OCI-LY1 (cell line): ENCODE measurements around the gene ARHGEF39.
A peak's percentile ranks its signal among the peaks of the same experiment; 100 is the strongest.

Source experiments
- EZH2 ChIP-seq: fragments of 200-600 bp; sonication (generic), shearing (Covaris generic); IDR thresholded peaks from 2 replicates; pipeline ENCODE4 v1.8.0; 2017; ENCODE audit warnings: borderline replicate concordance, mixed run types, mild to moderate bottlenecking, antibody characterized with exemption, low read length, moderate library complexity, mixed read lengths
- TF ChIP-seq, protein P1 (sequence below): fragments of 200-600 bp; sonication (generic), shearing (Covaris generic); IDR thresholded peaks from 2 replicates; pipeline ENCODE4 v1.5.1; 2017; ENCODE audit warnings: mild to moderate bottlenecking, antibody characterized with exemption, low read length, moderate library complexity, mixed read lengths

GRCh38 chr9:35616681-35617459, 48.1 kb downstream of the ARHGEF39 start:
- TF ChIP-seq EZH2, result no peak
- TF ChIP-seq, protein P1, sequence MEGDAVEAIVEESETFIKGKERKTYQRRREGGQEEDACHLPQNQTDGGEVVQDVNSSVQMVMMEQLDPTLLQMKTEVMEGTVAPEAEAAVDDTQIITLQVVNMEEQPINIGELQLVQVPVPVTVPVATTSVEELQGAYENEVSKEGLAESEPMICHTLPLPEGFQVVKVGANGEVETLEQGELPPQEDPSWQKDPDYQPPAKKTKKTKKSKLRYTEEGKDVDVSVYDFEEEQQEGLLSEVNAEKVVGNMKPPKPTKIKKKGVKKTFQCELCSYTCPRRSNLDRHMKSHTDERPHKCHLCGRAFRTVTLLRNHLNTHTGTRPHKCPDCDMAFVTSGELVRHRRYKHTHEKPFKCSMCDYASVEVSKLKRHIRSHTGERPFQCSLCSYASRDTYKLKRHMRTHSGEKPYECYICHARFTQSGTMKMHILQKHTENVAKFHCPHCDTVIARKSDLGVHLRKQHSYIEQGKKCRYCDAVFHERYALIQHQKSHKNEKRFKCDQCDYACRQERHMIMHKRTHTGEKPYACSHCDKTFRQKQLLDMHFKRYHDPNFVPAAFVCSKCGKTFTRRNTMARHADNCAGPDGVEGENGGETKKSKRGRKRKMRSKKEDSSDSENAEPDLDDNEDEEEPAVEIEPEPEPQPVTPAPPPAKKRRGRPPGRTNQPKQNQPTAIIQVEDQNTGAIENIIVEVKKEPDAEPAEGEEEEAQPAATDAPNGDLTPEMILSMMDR, result peak; percentile 56; the same call in 1 of the 2 replicates
